Tongue (tissue), 2 donors: ENCODE data around the gene KCNN1. TPM values are rescaled to one million over a fixed set of nuclear protein-coding genes. Genes with fewer than 3 reads are reported as not detected.
A peak's percentile ranks its signal among the peaks of the same experiment; 100 is the strongest.
"Not testable (repeated sequence)": the region's sequence is repeated elsewhere in the genome, so short reads cannot be mapped to it uniquely, and the experiment has no call there.

Experiments used
- DNase-seq: peaks from one replicate; pipeline ENCODE4 v3.0.0-alpha.2; 2015
- total RNA-seq: library from RNA; depleted of rRNA; stranded (reverse); fragments of >200 nt; gene quantifications from one replicate; pipeline ENCODE4 v1.2.3, GENCODE V29; 2014

The KCNN1 gene
- total RNA-seq, 1 donor from 2014 or later, result 0.41 TPM

DNA sequence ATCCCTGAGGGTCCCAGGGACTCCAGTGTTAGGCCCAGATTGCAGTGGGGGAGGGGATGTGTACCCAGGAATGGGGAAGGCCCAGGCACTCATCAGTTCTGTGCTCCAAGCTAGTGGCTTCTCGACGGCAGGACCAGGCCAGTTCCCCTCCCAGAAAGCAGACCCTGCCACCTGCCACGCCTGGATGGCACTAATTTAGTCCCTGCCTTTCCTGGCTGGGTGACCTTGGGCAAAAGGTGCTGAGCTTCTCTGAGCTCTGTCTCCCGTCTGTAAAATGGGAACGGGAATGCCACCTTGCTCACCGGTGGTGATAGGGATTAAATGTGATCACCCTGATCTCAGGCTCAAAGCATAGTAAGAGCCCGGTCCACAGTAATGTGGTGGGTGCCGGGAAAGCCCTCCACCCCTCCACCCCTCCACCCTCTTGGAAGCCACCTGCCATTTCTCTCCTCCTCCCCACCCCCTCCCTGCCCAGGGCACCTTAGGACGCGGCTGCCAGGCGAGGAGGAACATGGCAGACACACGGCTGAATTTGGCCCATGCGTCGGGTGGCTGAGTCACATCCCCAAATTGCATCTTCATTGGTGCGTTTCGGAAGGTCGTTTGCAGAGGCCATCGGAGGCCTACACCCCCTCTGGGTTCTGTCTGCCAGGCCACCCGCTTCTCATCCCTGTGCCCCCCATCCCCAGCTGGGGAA lies 2.3 kb downstream of the KCNN1 start:
- DNase-seq, result no peak

DNA sequence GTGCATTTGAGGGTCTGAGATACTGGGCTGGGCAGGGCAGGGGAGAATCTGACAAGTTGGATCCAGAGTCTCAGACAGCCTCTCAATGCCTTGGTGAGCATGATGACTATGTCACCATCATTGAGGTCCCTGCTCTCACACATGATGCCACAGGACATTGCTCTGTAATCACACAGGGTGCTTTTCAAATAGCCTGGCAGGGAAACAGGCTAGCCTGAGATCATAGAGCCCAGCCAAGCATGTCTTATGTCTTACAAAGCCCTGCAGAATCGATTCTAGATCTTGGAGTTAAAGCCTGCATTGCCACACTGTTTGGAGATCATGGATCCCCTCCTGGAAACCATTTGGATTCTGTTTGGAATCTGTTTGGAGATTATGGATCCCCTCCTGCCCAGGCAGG lies 5.3 kb downstream of the KCNN1 start:
- DNase-seq, result no peak

DNA sequence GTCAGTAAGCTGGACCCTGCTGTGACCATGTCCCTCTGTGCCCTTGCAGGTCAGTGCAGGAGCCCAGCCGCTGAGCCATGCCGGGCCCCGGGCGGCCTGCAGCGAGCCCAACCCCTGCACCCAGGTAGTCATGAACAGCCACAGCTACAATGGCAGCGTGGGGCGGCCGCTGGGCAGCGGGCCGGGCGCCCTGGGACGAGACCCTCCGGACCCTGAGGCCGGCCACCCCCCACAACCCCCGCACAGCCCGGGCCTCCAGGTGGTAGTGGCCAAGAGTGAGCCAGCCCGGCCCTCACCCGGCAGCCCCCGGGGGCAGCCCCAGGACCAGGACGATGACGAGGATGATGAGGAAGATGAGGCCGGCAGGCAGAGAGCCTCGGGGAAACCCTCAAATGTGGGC lies 6.9 kb downstream of the KCNN1 start:
- no peak for DNase-seq

DNA sequence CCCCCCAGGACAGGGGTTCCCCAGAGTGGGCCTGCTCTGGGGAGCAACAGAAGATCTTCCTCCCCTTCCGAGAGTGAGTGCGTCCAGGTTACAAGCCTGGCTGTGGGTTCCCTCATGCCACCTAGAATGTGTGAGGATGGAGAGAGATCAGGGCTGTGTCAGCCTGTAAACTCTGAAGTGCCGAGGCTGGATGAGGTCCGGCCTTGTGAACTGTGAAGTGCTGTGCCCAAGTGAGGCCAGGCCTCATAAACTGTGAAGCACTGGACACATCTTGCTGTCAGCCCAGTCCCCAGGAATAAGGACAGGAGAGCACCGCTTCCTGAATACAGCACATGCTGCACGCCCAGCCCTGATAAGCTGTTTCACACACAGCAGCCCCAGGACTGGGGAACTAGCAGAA lies 7.6 kb downstream of the KCNN1 start:
- DNase-seq, result no peak

DNA sequence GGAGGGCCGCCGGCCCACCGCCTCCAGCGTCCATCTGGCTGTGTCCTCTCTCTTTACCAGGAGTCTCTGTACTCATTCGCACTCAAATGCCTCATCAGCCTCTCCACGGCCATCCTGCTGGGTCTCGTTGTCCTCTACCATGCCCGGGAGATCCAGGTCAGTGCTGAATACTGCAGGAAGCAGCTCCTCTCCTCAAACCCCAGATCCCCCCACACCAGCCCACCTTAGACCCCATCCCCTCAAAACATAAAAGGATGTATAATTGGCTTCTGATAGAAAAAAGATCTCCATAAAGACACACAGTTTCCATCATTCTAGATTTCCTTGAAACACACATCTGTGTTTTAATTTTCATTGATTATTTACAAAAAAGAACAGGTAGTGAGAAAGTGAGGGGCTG lies 8.1 kb downstream of the KCNN1 start:
- no peak for DNase-seq

DNA sequence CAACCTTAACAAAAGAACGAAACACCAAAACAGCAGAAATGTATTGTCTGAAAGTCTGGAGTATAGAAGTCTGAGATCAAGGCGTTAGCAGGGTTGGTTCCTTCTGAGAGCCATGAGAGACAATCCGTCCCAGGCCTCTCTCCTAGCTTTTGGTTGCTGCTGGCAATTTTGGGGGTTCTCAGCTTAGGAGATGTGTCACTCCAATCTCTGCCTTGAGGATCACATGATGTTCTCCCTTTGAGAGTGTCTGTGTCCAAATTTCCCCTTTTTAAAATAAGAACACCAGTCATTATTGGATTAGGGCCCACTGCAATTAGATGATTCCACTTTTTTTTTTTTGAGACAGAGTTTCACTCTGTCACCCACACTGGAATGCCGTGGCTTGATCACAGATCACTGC lies 10.1 kb downstream of the KCNN1 start:
- no peak for DNase-seq

DNA sequence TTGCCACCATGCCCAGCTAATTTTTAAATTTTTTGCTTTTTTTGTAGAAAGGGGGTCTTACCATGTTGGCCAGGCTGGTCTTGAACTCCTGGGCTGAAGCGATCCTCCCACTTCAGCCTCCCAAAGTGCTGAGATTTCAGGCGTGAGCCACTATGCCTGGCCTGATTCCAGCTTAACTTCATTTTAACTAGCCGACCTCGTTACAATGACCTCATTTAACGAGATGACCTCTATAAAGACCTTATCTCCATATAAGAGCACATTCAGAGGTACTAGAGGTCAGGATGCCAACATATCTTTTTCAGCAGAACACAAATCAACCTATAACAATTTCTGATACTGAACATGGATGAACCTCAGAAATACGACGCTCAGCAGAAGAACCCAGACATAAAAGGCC lies 10.6 kb downstream of the KCNN1 start:
- DNase-seq, result no peak

DNA sequence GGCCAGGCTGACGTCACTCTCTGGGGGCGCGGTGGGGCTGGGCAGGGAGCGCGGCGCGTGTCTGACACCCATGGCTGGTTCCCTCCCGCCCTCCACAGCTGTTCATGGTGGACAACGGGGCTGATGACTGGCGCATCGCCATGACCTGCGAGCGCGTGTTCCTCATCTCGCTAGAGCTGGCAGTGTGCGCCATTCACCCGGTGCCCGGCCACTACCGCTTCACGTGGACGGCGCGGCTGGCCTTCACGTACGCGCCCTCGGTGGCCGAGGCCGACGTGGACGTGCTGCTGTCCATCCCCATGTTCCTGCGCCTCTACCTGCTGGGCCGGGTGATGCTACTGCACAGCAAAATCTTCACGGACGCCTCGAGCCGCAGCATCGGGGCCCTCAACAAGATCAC lies 14.7 kb downstream of the KCNN1 start:
- DNase-seq, result no peak

DNA sequence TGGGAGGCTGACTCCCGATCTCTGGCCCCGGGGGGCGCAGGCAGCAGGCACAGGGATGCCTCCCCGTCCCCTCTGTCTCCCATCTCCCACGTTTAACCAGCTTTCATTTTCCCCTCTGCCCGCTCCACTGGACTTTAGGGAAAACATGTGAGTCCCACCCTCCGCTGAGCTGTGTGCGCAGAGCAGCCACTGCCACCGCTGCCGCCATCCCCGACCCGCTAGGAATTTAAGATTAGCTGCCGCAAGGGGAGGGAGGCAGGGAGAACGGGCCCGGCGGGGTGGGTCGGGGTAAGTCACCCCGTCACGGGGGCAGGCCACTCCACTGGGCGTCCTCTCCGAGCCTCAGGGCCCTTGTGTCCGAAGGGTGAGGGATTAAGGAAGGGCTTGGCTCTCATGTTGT lies 15.5 kb downstream of the KCNN1 start:
- no peak for DNase-seq

DNA sequence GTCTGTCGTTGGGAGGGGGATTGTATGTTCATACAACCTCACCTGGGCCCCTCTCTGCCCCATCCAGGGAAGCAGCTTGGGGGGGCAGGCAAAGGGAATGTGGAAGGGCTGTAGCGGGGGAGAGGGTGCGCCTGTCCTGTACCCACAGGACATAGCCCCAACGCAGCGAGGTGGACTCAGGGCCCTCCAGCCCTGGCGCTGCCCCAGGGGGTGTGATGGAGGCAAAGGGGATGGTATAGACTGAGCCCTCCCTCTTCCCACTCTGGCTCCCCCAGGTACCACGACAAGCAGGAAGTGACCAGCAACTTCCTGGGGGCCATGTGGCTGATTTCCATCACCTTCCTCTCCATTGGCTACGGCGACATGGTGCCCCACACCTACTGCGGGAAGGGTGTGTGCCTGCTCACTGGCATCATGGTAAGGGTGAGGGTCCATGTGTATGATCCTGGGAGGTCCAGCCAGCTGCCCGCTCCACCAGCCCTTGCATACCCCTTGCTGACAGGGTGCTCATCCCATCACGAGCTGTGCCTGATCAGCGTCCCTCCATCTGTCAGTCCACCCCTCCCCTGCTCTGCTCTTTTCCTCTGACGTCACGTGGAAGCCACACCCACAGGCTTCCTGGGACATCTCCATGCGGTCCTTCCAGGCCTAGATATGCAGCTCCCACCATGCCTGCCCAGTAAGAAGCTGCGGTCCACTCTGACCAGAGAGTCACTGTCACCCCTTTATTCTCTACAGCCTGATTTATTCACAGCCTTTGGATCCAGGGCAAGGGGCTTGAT lies 18.3 kb downstream of the KCNN1 start:
- no peak for DNase-seq

DNA sequence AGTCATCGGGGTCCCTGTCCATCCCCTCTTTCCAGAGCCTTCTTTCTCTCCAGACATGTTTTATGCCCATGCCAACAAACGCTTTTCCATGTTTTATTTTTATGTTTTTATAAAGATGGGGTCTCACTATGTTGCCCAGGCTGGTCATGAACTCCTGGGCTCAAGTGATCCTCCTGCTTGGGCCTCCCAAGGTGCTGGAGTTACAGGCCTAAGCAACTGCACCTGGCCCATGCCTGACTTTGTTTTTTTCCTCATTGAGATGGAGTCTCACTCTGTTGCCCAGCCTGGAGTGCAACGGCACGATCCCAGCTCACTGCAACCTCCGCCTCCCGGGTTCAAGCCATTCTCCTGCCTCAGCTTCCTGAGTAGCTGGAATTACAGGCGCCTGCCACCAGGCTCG lies 19.7 kb downstream of the KCNN1 start:
- not testable (repeated sequence) for DNase-seq

DNA sequence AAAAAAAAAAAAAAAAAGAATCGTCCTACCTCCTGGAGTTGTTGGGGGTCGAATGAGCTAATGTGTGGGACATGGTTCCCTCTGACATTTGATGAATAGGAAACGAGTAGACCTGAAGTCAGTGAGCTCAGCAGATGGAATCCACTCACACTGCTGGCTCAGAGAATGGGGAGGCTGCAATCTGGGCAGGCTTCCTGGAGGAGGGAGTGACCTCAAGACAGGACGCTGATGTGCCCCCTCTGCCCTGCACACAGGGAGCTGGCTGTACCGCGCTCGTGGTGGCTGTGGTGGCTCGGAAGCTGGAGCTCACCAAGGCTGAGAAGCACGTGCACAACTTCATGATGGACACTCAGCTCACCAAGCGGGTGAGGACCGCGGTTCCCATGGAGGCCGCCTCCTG lies 21.3 kb downstream of the KCNN1 start:
- no peak for DNase-seq

DNA sequence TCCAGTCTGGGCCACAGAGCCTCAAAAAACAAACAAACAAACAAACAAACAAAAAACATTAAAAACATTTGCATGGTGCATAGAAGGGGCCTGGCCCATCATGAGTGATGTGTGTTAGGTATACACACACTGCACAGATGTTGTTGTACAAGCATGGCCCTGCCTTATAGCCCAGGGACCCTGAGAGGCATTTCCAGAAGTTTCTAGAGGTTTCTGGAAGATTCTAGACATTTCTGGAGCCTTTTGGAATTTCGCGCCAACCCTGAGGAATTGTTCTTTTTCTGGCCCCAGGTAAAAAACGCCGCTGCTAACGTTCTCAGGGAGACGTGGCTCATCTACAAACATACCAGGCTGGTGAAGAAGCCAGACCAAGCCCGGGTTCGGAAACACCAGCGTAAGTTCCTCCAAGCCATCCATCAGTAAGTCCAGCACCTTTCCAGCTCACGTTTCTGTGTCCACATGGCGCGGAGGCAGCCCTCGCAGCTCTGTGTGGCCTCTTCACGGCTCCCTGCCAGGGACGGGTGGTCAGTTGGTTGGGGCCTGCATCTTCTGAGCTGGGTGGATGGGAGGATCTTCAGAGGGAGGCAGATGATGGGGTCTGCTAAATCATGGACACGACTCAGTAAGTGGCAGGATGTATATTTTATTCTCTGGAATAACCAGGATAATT lies 22.7 kb downstream of the KCNN1 start:
- no peak for DNase-seq

DNA sequence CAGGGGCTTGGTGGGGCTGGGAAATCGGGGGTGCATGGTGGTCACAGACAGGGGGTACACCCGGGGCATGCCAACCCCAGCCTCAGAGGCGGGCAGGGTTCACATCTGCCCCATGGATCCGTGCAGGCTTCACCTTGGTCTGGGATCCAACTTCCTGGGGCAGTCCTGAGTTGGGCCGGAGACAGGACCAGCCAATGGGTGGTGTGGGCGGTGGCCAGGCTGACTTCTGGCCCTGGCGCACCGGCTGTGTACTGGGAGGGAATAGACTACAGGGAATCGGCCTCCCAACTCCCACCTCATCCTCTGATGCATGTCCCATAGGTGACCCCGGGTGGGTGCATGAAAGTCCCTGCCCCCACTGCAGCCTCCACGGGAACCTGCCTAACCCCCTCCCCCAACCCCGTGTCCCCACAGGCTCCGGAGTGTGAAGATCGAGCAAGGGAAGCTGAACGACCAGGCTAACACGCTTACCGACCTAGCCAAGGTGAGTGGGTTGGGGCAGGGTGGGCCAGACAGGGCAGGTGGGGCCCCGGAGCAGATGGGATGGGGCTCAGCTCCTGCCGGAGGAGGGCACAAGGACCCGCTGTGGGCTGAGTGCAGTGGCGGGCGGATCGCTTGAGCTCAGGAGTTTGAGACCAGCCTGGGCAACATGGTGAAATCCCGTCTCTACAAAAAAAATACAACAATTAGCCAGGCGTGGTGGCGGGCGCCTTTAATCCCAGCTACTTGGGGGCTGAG lies 26.3 kb downstream of the KCNN1 start:
- DNase-seq, result no peak

DNA sequence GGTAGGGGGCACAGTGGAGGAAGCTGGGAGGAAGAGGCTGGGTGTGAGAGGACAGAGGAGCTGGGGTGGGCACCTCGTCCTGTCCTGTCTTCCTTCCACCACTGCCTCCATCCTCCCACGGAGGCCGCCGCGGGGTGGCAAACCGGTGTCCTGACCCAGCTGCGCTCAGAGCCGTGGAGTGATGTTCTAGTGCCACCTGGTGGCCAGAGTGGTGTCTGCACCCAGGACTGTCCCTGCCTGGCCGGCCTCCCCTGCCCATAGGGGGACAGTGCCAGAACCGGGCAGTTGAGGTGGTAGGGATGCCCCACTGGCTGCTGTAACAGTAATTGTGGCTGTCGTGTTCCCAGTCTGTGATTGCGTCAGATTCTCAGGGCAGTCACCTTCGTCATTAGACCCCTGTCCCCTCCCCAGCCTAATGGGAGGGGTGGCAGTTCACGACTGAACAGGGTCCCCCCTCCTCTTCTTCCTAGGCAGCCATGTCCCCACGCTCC lies 30.0 kb downstream of the KCNN1 start:
- peak; percentile 91 for DNase-seq

DNA sequence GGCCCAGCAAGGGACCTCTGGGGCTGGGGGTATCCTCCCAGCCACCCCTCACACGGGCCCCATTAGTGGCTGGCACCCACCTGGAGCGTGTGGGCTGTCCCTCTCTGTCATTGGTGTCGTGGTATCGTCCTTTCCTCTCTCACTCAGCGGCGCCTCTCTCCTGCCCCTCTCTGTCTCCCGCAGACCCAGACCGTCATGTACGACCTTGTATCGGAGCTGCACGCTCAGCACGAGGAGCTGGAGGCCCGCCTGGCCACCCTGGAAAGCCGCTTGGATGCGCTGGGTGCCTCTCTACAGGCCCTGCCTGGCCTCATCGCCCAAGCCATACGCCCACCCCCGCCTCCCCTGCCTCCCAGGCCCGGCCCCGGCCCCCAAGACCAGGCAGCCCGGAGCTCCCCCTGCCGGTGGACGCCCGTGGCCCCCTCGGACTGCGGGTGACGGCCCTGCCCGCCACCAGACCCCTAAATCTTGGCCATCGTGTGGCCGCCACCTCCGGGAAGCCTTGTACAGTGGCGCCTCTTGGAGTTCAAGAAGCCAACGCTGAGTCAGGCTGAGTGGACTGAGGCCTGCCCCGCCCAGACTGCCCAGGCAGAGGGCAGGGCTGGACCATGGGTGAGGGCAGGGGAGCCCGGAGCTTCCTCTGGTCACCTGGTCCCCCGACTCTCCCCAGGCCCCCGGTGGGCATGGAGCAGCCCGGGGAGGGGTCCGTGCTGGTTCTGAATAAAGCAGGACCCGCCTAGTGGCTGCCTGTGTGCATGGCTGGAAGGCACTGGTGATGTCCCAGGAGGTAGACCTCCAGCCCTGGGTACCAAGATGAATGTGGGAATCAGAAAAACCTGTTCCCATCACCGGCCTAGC lies 31.3 kb downstream of the KCNN1 start:
- no peak for DNase-seq

DNA sequence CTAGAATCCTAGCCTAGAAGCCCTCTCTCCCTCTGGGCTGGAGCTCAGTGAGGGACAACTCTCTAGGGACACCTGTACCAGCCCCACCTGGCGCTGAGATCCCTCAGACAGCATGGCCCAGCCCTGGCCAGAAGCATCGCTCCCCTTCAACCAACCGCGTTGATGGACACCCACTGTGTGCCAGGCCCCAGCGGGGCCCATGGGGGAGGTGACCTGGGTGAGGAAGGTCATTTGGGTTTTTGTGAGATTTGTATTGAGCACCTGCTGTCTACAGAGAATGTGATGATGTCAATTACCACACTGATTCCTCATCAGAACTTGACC lies 31.9 kb downstream of the KCNN1 start:
- no peak for DNase-seq

DNA sequence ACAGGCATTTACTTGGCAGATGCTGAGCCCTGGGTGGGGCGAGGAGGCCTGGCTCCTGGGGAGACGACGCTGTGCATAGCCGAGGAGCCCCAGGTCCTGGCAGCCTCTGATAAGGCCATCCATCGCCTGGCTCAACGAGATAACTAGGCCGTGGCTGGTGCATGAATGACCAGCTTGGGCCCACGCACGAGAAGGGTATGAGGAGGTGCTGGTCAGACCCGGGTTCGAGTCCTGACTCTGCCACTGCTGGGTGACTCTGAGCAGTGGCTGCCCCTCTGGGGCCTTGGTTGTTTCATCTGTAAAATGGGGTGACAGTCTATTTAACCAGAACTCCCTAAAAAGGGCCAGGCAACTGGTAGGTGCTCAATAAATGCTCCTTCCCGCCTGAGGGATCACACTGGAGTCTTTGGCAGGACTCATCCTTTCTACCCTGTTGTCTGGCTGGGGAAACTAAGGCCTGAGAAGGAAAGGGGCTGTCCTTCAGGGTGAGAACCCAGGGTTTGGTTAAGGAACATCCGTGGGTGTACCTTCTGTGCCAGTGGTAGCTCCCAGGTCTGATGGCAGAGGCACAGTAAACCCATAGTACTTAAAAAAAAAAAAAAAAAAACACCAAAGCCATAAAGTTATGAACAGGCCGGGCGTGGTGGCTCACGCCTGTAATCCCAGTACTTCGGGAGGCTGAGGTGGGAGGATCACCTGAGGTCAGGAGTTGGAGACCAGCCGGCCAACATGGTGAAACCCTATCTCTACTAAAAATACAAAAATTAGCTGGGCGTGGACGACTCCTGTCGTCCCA lies 33.0 kb downstream of the KCNN1 start:
- no peak for DNase-seq

DNA sequence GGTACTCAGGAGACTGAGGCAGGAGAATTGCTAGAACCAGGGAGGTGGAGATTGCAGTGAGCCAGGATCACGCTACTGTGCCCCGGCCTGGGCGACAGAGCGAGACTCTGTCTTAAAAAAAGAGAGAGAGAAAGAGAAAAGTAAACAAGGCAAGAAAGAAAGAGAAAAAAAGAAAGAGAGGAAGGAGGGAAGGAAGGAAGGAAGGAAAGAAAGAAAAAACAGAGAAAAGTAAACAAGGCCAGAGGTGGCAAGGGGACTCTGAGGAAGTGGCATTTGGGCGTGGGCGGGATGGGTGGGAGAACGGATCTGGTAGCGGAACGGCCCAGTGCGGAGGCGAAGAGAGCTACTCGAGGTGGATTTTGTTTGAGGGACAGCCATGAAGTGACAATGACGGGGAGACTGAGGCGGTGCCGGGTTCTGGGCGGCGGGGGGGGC lies 33.6 kb downstream of the KCNN1 start:
- DNase-seq, result peak; percentile 19

DNA sequence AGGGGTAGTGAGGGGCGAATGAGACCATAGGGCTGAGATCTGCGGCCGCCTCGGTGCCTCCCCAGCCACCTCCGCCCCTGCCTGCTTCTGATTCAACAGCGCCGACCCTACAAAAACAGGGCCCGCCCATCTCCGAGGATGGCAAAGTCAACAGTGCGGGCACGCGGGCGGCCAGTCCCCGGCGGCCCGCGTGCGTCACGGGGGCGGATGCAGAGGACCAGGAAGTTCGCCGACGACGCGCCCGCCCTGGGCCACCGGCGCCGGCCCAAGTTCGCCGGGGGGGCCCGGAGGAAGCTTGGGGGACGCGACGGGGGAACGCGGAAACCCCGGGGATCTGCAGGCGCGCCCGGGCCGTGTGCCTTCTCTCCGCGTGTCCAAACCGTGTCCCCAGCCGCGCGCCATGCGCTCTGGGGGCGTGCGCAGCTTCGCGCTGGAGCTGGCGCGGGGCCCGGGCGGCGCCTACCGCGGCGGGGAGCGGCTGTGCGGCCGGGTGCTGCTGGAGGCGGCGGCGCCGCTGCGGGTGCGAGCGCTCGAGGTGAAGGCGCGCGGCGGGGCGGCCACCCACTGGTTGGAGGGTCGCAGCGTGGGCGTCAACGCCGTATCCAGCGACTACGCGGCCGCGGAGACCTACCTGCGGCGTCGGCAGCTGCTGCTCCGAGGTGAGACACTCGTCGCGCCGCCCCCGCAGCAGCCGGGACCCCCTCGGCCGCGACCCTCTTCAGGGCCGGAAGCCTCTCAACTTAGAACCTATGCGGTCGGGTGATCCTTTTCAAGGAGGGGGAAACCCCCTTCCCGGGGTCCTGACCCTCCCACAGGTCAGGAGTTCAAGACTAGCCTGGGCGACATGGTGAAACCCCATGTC lies 34.2 kb downstream of the KCNN1 start:
- DNase-seq, result peak; percentile 74
